Spleen (tissue), 7 donors: ENCODE measurements around the gene IL1RAPL1.

Source experiments
- CTCF ChIP-seq, 11 experiments: fragments of 200-600 bp in 7 of 11; fragments of 450-650 bp in 4 of 11; sonication (generic) in 4 of 11; IDR thresholded peaks in 8 of 11; conservative IDR thresholded peaks in 3 of 11; 1 replicate in 7 of 11; 2 replicates in 4 of 11; pipeline versions ENCODE4 v1.4.0 to v1.8.0; 2016 to 2021; ENCODE audit warnings: antibody characterized with exemption in 11 of 11, inconsistent platforms in 4 of 11, mild to moderate bottlenecking in 1 of 11
- POLR2A ChIP-seq, 3 donors: fragments of 450-650 bp; IDR thresholded peaks; one replicate each; pipeline ENCODE4 v1.5.1; 2017; ENCODE audit warnings: antibody characterized with exemption in 3 of 3, mild to moderate bottlenecking in 1 of 3
- donor health status: DM: no; HTN: no; CAD: no; lungs with moderate emphysema.
- donor health status: DM: no; HTN: no; CAD: no.
- donor health status: DM: no; HTN: no; CAD: no.

GRCh38 chrX:29666366-29666765, 1079.1 kb downstream of the IL1RAPL1 start:
- TF ChIP-seq CTCF (IDR thresholded peaks at IDR 0.05 in 8 of 11, conservative IDR thresholded peaks at IDR 0.05 in 3 of 11) (no peak), POLR2A (IDR thresholded peaks at IDR 0.05) (no peak)
